Panc1 (cell line): Measurements from ENCODE around the gene C3orf49. TPM values are rescaled to one million over a fixed set of nuclear protein-coding genes. Genes with fewer than 3 reads are reported as not detected.

Experiments
- ATAC-seq: fragments of 200-7000 bp; cut with Tn5 transposase; 2 replicates; pipeline ENCODE4 v1.9.1; 2020; ENCODE audit warnings: mild to moderate bottlenecking, moderate library complexity
- BruUV-seq: library from RNA; stranded (reverse); fragments of 400-500 nt; replicated peaks from 2 replicates; lab custom pipeline; 2021; lab: Mats Ljungman, UMichigan
- CTCF ChIA-PET: fragments of 300-600 bp; sonication (Branson Sonifier 250); formaldehyde crosslinking; loops from one replicate; lab custom pipeline; 2022; ENCODE audit warnings: antibody characterized with exemption; lab: Charles Lee
- POLR2A ChIA-PET: fragments of 300-600 bp; sonication (Branson Sonifier 250); formaldehyde crosslinking; loops from one replicate; lab custom pipeline; 2022; ENCODE audit warnings: antibody characterized with exemption; lab: Charles Lee
- DNase-seq: peaks from one replicate; pipeline ENCODE4 v3.0.0-alpha.2; 2010; ENCODE audit warnings: low read depth, low spot score
- H3K27ac ChIP-seq: 2 replicates; pipeline ENCODE4 v1.5.1; 2011; ENCODE audit warnings: mild to moderate bottlenecking, low read length, inconsistent platforms
- H3K27me3 ChIP-seq: fragments of 200-500 bp; sonication (Bioruptor generic); 2 replicates; pipeline ENCODE4 v1.6.0; 2014; ENCODE audit warnings: low read length, inconsistent platforms; ENCODE audit not compliant: control insufficient read depth, insufficient read depth
- H3K36me3 ChIP-seq: fragments of 200-500 bp; sonication (Bioruptor generic); 2 replicates; pipeline ENCODE4 v1.5.1; 2014; ENCODE audit warnings: inconsistent platforms, mild to moderate bottlenecking, low read length, moderate library complexity; ENCODE audit not compliant: control insufficient read depth, insufficient read depth
- H3K4me1 ChIP-seq: 2 replicates; pipeline ENCODE4 v1.5.1; 2011; ENCODE audit warnings: inconsistent platforms, mild to moderate bottlenecking, low read length, moderate library complexity; ENCODE audit not compliant: control insufficient read depth, insufficient read depth
- H3K4me3 ChIP-seq, 2 experiments: 2 replicates each; pipeline ENCODE4 v1.5.1; 2011 to 2012; ENCODE audit warnings: low read depth in 2 of 2, low read length in 2 of 2, mild to moderate bottlenecking in 2 of 2, inconsistent platforms in 1 of 2, moderate library complexity in 1 of 2
- H3K9me3 ChIP-seq: fragments of 200-500 bp; sonication (Bioruptor generic); 2 replicates; pipeline ENCODE4 v1.5.1; 2014; ENCODE audit warnings: low read depth, mild to moderate bottlenecking, inconsistent platforms, low read length, moderate library complexity; ENCODE audit not compliant: control insufficient read depth, insufficient read depth
- CTCF ChIP-seq: fragments of 450-650 bp; IDR thresholded peaks from 2 replicates; pipeline ENCODE4 v1.5.1; 2017; ENCODE audit warnings: mild to moderate bottlenecking
- POLR2AphosphoS5 ChIP-seq: IDR thresholded peaks from 2 replicates; pipeline ENCODE4 v1.6.1; 2012; ENCODE audit warnings: mild to moderate bottlenecking, low read depth, low read length, moderate library complexity
- REST ChIP-seq, 2 experiments: IDR thresholded peaks; 2 replicates each; pipeline ENCODE4 v1.6.1; 2011 to 2012; ENCODE audit warnings: low read depth in 2 of 2, control low read depth in 1 of 2, low read length in 1 of 2, mild to moderate bottlenecking in 1 of 2, moderate library complexity in 1 of 2; ENCODE audit not compliant: insufficient read depth in 1 of 2
- SIN3A ChIP-seq: IDR thresholded peaks from 2 replicates; pipeline ENCODE4 v1.6.1; 2012; ENCODE audit warnings: low read depth, mild to moderate bottlenecking, low read length, moderate library complexity, borderline replicate concordance; ENCODE audit not compliant: insufficient read depth
- TCF7L2 ChIP-seq: IDR thresholded peaks from 2 replicates; pipeline ENCODE4 v1.6.1; 2011; ENCODE audit warnings: mild to moderate bottlenecking, low read depth, low read length, inconsistent platforms
- in situ Hi-C: cut with HindIII; loops from 2 replicates; pipeline ENCODE4 v1.10.0; 2016; ENCODE audit warnings: low sequenced_read_pairs, low pct_unique_long_range_greater_than_20kb
- intact Hi-C: fragments of 100-400 bp; cut with micrococcal nuclease; formaldehyde crosslinking; loops from one replicate; pipeline ENCODE4 v1.10.0; 2022; ENCODE audit not compliant: unreplicated experiment
- total RNA-seq: library from RNA; stranded (reverse); gene quantifications from one replicate; pipeline ENCODE4 v1.2.1, GENCODE V29; 2021; ENCODE audit not compliant: unreplicated experiment

C3orf49 gene
- total RNA-seq, 1 experiment from 2014 or later = not detected

- H3K27me3 ChIP-seq = no peaks in the 10 kb centered on the region
- H3K27ac ChIP-seq = no peak overlapping the region
- no peaks in the 10 kb centered on the region for H3K9me3 ChIP-seq
- TF ChIP-seq TCF7L2 = no peak
- no peak for TF ChIP-seq CTCF
- ChIA-PET CTCF (no interaction called here), POLR2A (no interaction called here)
- intact Hi-C loops (no loop called here), in situ Hi-C loops (no loop called here)
- ATAC-seq (no peak), DNase-seq (no peak)
- BruUV-seq = no TSS peak
- H3K4me1 ChIP-seq = no peaks in the 10 kb centered on the region
- no peak overlapping the region for H3K4me3 ChIP-seq
- no peaks in the 10 kb centered on the region for H3K36me3 ChIP-seq
Measured at GRCh38 chr3:63845215-63845614, 26.1 kb downstream of the C3orf49 start.

- ATAC-seq = no peak
- no peaks in the 10 kb centered on the region for H3K36me3 ChIP-seq
- CTCF ChIA-PET = interaction anchor here (0.7 kb wide), 1 partner anchor 65 kb away, joined by 10 read pairs; the partner anchor contains the start of gene SCAANT1
- no TSS peak for BruUV-seq
- DNase-seq = no peak
- in situ Hi-C loops = no loop called here
- no peak overlapping the region for H3K27ac ChIP-seq
- H3K4me3 ChIP-seq = no peak overlapping the region
- no peaks in the 10 kb centered on the region for H3K9me3 ChIP-seq
- intact Hi-C loops = no loop called here
- H3K27me3 ChIP-seq = no peaks in the 10 kb centered on the region
- H3K4me1 ChIP-seq = no peaks in the 10 kb centered on the region
- TF ChIP-seq CTCF (no peak), REST (IDR thresholded peaks at IDR 0.05; ENCODE audit: insufficient read depth in 1 of 2, low read depth in 2 of 2, low read length in 1 of 2) (no peak), POLR2AphosphoS5 (no peak), TCF7L2 (no peak), SIN3A (no peak)
- POLR2A ChIA-PET = no interaction called here
Measured at GRCh38 chr3:63847718-63848450, 28.8 kb downstream of the C3orf49 start.
